A673 (cell line): ENCODE measurements around the gene SPC24. TPM values are rescaled to one million over a fixed set of nuclear protein-coding genes. Genes with fewer than 3 reads are reported as not detected.

ENCODE experiments used
- BruUV-seq: library from RNA; stranded (reverse); fragments of 400-500 nt; replicated peaks from 2 replicates; lab custom pipeline; 2021; lab: Mats Ljungman, UMichigan
- CTCF ChIA-PET: fragments of 300-600 bp; sonication (Branson Sonifier 250); formaldehyde crosslinking; loops from one replicate; lab custom pipeline; 2022; ENCODE audit warnings: antibody characterized with exemption; lab: Charles Lee
- POLR2A ChIA-PET: fragments of 300-600 bp; sonication (Branson Sonifier 250); formaldehyde crosslinking; loops from one replicate; lab custom pipeline; 2022; ENCODE audit warnings: antibody characterized with exemption; ENCODE audit not compliant: low non-redundant PET; lab: Charles Lee
- DNase-seq: peaks from one replicate; pipeline ENCODE4 v3.0.0-alpha.2; 2015; ENCODE audit warnings: low spot score
- H3K27ac ChIP-seq: fragments of 200-600 bp; sonication (generic); 2 replicates; pipeline ENCODE4 v1.5.1; 2016; ENCODE audit warnings: mixed run types, low read depth, mild to moderate bottlenecking, mixed read lengths, antibody characterized with exemption, low read length; ENCODE audit not compliant: poor library complexity, severe bottlenecking
- H3K27me3 ChIP-seq: fragments of 200-600 bp; sonication (generic); replicated peaks from 2 replicates; pipeline ENCODE4 v1.6.1; 2017; ENCODE audit warnings: mixed run types, low read depth, mild to moderate bottlenecking, mixed read lengths, antibody characterized with exemption, low read length; ENCODE audit not compliant: insufficient read depth, poor library complexity
- H3K36me3 ChIP-seq: fragments of 200-600 bp; sonication (generic); 2 replicates; pipeline ENCODE4 v1.6.1; 2016; ENCODE audit warnings: mixed run types, mild to moderate bottlenecking, mixed read lengths, antibody characterized with exemption, low read length; ENCODE audit not compliant: insufficient read depth, poor library complexity, severe bottlenecking
- H3K4me1 ChIP-seq: fragments of 200-600 bp; sonication (generic); 2 replicates; pipeline ENCODE4 v1.6.1; 2017; ENCODE audit warnings: mixed run types, mild to moderate bottlenecking, mixed read lengths, antibody characterized with exemption, low read length; ENCODE audit not compliant: insufficient read depth, poor library complexity, severe bottlenecking
- H3K4me3 ChIP-seq: fragments of 200-600 bp; sonication (generic); 2 replicates; pipeline ENCODE4 v1.5.1; 2016; ENCODE audit warnings: low read depth, mixed run types, mild to moderate bottlenecking, mixed read lengths, low read length; ENCODE audit not compliant: poor library complexity, severe bottlenecking
- H3K9me3 ChIP-seq: fragments of 200-600 bp; sonication (generic); 2 replicates; pipeline ENCODE4 v1.6.1; 2016; ENCODE audit warnings: mixed run types, low read depth, mild to moderate bottlenecking, mixed read lengths, antibody characterized with exemption, low read length; ENCODE audit not compliant: poor library complexity, severe bottlenecking
- CTCF ChIP-seq: fragments of 300-800, 200-600 bp; sonication (generic); conservative IDR thresholded peaks from 2 replicates; pipeline ENCODE4 v1.5.1; 2017; ENCODE audit warnings: low read depth, mild to moderate bottlenecking, antibody characterized with exemption, low read length, moderate library complexity, mixed read lengths
- EZH2 ChIP-seq: fragments of 200-600 bp; sonication (generic); IDR thresholded peaks from 2 replicates; pipeline ENCODE4 v1.6.1; 2017; ENCODE audit warnings: borderline replicate concordance, low read depth, mild to moderate bottlenecking, mixed read lengths, antibody characterized with exemption, low read length; ENCODE audit not compliant: poor library complexity, severe bottlenecking
- intact Hi-C: fragments of 100-400 bp; cut with micrococcal nuclease; formaldehyde crosslinking; loops from one replicate; pipeline ENCODE4 v1.10.0; 2022; ENCODE audit not compliant: unreplicated experiment
- total RNA-seq: library from RNA; stranded (reverse); gene quantifications from 2 replicates; pipeline ENCODE4 v1.2.3, GENCODE V29; 2021

The SPC24 gene
- total RNA-seq, 1 experiment from 2014 or later, result 97.6 TPM

DNA sequence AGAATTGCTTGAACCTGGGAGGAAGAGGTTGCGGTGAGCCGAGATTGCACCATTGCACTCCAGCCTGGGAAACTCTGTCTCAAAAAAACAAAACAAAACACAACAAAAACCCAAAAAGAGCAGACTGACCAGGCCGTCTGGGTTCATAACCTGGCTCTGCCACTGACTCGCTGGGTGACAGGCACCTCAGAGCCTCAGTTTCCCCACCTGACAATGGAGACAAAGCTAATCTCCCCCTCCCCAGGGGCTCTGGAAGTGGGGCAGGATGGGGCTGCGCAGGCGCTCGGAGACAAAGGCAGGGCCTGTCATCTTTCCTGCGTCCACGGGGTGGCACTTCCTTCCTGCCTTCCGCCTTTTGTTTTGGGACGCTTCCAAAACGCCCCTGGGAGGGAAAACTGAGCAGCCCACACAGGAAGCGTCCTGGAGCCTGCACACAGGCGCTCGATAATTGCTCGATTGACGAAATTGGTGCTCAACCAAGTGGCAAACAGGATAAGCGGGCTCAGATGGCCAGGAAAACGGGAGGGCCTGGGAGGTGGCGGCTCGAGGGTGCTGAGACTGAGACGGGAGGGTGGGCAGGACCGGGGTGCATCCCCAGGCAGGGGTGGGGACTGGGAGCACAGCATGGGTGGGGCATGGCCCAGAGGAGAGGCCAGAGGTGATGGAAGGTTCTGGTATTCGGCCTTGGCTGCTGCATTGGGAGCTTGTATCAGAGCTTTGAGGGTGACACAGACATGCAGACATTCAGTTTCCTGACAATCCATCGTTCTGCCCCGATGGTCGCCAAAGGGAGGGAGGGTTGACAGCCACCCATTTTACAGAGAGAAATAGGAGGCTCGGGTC lies 17.8 kb downstream of the SPC24 start:
- Histone ChIP-seq H3K4me3 (peak overlapping the region; percentile 23), H3K27ac (peak overlapping the region; percentile 81), H3K36me3 (peaks cover 11% of the 10 kb centered on the region), H3K9me3 (no peaks in the 10 kb centered on the region), H3K27me3 (no peaks in the 10 kb centered on the region), H3K4me1 (peaks cover 35% of the 10 kb centered on the region)
- no TSS peak for BruUV-seq
- intact Hi-C loops, result loop anchor here (1.0 to 5.0 kb wide), 3 partner anchors 67 to 345 kb away; no protein-coding TSS in a partner anchor
- POLR2A ChIA-PET, result interaction anchor here (0.6 kb wide), 1 partner anchor 188 kb away, joined by 5 read pairs; no protein-coding TSS in a partner anchor
- CTCF ChIA-PET, result interaction anchor here (0.5 to 1.2 kb wide), 4 partner anchors 67 to 345 kb away, joined by 3 to 9 read pairs (median 4); no protein-coding TSS in a partner anchor
- TF ChIP-seq EZH2 (no peak), CTCF (peak; percentile 86)
- DNase-seq, result peak; percentile 98

- Histone ChIP-seq H3K9me3 (no peaks in the 10 kb centered on the region), H3K4me1 (peaks cover 23% of the 10 kb centered on the region), H3K4me3 (no peak overlapping the region), H3K27ac (peak overlapping the region; percentile 31), H3K27me3 (no peaks in the 10 kb centered on the region), H3K36me3 (peaks cover 23% of the 10 kb centered on the region)
- peak; percentile 47 for DNase-seq
- intact Hi-C loops, result loop anchor here (1.0 to 5.0 kb wide), 2 partner anchors 68 to 151 kb away; no protein-coding TSS in a partner anchor
- ChIA-PET CTCF (no interaction called here), POLR2A (interaction anchor here (0.5 to 0.7 kb wide), 2 partner anchors 20 to 487 kb away, joined by 3 to 6 read pairs; no protein-coding TSS in a partner anchor)
- no TSS peak for BruUV-seq
- no peak for TF ChIP-seq CTCF
- no peak for TF ChIP-seq EZH2
These were observed 19.0 kb downstream of the SPC24 start for GRCh38 chr19:11136400-11137101.

GRCh38 chr19:11131471-11131870 lies 24.1 kb downstream of the SPC24 start:
- peak overlapping the region; percentile 10 for H3K27ac ChIP-seq
- TF ChIP-seq CTCF, result no peak
- TF ChIP-seq EZH2, result no peak
- DNase-seq, result no peak
- no peaks in the 10 kb centered on the region for H3K9me3 ChIP-seq
- no peak overlapping the region for H3K4me3 ChIP-seq
- no peaks in the 10 kb centered on the region for H3K4me1 ChIP-seq
- TSS peak; percentile 55 for BruUV-seq
- H3K27me3 ChIP-seq, result no peaks in the 10 kb centered on the region
- ChIA-PET CTCF (no interaction called here), POLR2A (no interaction called here)
- H3K36me3 ChIP-seq, result peaks cover 74% of the 10 kb centered on the region
- intact Hi-C loops, result loop anchor here (2.0 to 5.0 kb wide), 2 partner anchors 95 to 194 kb away; no protein-coding TSS in a partner anchor
